NCI-H446 (cell line): ENCODE measurements around the gene CHMP6.
A peak's percentile ranks its signal among the peaks of the same experiment; 100 is the strongest.

ENCODE experiments used
- DNase-seq, 2 experiments: peaks; one replicate each; lab custom pipeline; 2025; lab: John Stamatoyannopoulos, UW

CHMP6 gene

DNA sequence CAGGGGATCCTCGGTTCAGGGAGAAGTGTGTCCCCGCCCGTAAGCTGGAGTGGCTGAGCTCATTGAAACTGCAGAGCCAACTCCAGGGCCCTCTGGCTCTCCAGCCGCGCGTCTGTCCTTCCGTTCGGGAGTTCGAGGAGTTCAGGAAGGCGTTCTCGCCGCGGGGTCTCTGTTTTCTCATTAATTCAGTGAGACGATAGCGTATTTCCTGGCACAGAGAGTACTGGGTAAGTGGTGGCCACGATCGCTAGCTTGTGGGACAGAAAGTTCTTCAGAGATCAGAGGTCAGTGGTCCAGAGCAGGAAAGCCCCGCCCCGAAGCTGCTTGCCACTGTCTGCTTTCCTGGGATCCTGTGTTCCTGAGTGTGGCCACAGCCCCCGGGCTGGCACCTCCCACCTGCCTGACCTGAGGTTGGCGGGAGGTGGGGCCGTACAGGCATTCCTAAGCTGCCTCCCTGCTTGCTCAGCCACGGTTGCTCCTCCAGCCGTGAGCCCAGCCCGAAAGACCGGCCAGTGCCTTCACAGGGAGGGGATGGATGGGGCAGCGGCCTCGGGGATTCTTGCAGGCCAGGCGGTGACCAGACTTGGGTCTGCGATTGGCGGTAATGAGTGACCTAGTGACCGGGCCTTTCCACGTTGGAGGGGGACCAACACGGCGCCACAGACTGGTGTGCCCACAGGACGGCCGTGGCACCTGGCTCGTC lies 52.2 kb downstream of the CHMP6 start:
- DNase-seq: no peak

DNA sequence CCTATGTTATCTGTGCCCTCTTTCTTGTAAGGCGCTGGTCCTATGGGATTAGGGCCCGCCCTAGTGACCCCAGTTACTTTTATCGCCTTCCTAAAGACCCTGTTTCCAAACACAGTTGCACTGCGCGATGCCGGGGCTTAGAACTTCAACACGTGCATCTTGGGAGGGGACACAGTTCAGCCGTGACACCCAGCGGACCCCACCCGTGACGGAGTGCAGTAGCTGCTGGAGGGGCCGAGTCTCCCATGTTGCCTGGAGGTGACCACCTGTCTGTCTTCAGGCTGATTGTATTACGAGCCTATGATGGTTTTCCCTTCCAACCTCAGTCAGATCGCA lies 52.8 kb downstream of the CHMP6 start:
- DNase-seq: no peak

DNA sequence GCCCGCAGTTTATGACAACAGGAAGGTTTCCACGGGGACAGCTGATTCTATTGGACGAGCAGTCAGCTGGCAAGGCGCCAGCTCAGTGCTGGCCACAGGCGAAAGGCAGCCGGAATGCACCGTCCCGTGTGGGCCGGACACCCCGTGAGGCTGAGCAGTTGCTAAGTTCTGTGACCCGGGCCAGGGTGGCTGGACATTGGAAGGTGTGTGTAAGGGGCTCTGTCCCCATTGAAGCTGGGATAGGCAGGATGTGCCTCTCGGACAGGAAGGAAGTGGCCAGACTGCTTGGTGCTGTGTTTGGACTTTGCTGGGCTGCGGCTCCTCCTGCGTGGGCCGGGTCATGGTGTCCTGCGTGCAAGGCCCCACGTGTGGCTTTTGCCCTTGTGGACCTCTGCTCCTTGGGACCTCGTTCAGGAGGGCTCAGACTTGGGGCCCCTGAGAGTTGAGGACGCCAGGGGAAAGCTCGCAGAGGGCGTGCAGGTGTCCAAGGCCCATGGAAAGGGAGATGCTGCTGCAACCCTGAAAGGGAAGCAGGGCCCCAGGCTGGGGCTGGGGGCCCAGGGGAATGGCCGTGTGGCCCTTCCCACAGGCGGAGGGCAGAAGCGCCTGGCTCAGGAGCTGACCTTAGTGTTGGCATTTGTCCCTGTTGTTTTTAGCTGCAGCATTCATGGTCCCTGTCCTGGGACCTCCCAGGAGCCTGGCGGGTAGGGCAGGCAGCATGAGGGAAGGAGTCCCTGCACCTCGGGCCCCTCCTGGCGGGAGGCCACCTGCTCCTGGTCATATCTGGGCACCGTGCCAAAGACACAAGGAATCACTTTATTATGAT lies 53.3 kb downstream of the CHMP6 start:
- DNase-seq: peak in 1 of 2 experiments; percentile 58

DNA sequence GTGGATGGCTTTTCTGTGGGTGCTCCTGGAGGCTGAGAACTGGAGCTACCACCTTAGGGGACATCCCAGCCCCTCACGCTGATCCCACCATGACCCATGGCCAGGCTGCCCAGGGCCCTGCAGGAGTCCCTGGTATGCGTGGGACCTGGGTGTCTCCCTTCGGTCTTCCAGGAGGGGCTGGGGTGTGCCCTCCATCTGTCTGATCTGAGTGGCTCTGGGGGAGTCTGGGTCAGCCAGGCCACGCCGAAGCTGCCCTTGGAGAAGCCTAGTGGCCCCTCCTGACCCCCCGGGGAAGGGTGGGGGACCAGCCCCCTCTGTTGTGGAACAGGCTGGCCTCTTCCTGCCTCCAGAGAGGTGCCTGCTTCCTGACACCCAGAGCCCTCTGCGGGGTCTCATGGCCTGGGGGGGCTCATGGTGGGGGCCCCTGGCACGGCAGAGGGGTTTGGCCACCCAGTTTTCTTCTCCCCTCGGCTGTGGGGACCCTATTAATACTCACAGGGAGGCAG lies 54.0 kb downstream of the CHMP6 start:
- no peak for DNase-seq

DNA sequence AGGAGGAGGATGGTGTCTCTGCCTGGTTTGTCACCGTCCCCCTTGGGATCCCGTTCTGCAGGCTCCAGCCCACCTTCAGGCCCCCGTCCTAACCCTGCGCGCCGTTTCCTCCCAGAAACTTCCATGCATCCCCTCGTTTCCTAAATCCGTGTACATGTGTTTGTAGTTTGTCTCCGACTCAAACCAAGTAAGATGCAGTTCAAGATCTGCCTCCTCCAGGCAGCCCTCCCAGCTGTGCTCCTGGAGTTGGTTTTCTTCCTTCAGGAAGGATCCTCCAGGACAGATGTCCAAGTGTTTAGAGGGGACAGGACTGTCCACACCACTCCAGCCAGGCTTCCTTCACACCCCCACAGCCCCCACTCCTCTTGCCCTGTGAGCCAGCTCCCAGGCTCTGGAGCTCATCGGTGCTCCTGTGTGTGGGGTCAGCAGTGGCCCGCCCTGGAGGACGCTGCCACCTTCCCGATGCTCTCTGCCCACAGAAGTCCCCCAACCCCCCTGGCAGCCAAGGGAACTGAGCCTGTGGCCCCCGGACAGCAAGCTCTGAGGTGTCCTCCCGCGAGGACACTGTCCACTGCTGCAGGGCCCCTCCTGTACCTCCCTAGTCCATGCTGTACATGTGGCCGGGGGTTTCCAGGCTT lies 54.6 kb downstream of the CHMP6 start:
- no peak for DNase-seq

DNA sequence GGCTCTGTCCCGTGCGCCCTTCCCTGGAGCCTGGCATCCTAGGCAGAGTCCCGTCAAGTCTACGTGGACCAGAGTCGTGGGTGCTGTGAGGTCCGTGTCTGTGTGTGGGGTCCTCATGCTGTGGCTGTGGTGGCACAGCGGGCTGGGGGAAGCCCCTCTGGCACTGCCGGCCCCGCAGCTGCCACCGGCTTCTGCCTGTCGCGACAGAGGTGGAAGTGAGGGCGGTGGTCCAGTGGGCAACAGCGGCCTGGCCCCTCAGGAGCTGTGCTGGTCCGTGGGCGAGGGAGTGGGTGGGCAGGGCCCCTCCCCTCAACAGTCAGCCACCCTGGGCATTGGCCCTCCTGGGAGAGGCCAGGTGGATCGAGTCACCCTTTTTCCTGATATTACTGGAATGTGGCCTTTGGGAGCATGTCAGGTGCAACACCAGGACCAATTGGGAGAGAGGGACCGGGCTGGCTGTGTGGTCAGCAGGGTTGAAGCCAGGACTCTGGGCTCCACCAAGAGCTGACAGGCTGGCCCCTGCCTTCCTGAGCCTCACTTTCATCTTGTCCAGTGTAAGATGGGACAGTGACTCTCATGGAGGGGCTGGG lies 55.2 kb downstream of the CHMP6 start:
- DNase-seq: no peak

DNA sequence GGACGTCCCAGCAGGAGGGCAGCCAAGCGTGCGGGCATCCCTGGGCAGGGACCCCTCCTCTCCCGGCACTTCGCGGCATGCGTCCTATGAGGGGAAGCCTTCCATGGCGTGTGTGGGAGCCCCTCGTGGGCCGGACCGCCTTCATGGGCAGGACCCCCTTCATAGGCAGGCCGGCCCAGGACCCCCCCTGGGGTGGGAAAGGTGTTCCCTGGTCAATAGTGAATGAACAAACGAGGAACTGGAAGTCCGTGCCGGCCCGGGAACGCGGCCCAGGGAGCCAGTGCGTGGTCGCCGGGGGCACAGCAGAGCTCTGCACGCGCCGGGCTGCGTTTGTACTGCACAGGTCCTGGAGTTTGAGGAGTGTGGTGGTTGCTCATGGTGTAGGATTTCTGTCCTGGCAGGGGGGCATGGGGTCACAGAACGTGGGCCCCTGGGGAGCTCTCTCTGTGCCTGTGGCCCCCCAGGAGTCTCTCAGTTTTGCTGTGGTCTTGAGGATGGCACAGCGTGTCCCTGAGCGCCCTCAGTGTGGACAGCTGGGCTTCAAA lies 57.3 kb downstream of the CHMP6 start:
- no peak for DNase-seq

DNA sequence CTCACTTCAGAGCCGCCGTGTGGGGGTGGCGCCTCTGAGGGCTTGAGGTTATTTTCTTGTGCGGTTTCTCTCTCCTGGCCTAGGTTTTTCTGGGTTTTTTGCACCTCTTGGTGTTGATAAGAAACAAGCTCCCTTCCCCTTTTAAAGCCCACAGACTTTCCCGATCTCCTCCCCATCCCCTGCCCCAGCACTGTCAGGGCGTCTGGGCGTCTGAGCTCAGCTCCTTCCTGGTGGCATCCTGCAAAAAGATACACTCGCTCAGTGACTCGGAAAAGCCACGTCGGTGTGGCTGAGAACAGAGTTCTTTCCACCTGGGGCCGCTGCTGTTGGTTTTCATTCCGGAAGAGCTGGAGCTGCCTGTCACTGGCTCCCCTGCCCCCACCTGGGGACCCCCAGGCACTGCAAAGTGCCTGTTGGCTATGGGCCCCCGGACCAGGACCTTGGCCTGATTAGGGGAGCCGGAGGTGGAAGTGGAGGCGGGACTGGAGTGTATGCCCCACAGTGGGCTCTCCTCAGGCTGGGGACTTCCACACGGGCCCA lies 57.8 kb downstream of the CHMP6 start:
- no peak for DNase-seq
